Hepatic stellate cell (primary cell): ENCODE data around the gene EDN2.

Experiments used
- DNase-seq: peaks from one replicate; pipeline ENCODE4 v3.0.0; 2011; ENCODE audit warnings: low spot score

EDN2 gene

GRCh38 chr1:41464885-41465284 is 19.6 kb downstream of the EDN2 start:
- DNase-seq = no peak

GRCh38 chr1:41463516-41463915 is 21.0 kb downstream of the EDN2 start:
- DNase-seq = no peak

- no peak for DNase-seq
These were observed 21.8 kb downstream of the EDN2 start for GRCh38 chr1:41462680-41463004.

GRCh38 chr1:41461790-41462679 is 22.4 kb downstream of the EDN2 start:
- no peak for DNase-seq

- DNase-seq = no peak
These were observed 27.5 kb downstream of the EDN2 start for GRCh38 chr1:41456847-41457540.

GRCh38 chr1:41455479-41456332 is 28.8 kb downstream of the EDN2 start:
- DNase-seq = no peak

GRCh38 chr1:41454406-41454805 is 30.1 kb downstream of the EDN2 start:
- DNase-seq = no peak

- DNase-seq = no peak
These were observed 31.7 kb downstream of the EDN2 start for GRCh38 chr1:41452704-41453290.

- DNase-seq = no peak
These were observed 33.7 kb downstream of the EDN2 start for GRCh38 chr1:41450747-41451285.

- no peak for DNase-seq
These were observed 35.1 kb downstream of the EDN2 start for GRCh38 chr1:41449326-41449921.

- DNase-seq = no peak
These were observed 35.7 kb downstream of the EDN2 start for GRCh38 chr1:41448821-41449220.

- DNase-seq = no peak
These were observed 36.3 kb downstream of the EDN2 start for GRCh38 chr1:41447995-41448770.

- no peak for DNase-seq
These were observed 37.5 kb downstream of the EDN2 start for GRCh38 chr1:41446851-41447610.

GRCh38 chr1:41444785-41445184 is 39.7 kb downstream of the EDN2 start:
- DNase-seq = no peak

- no peak for DNase-seq
These were observed 40.2 kb downstream of the EDN2 start for GRCh38 chr1:41444246-41444645.

GRCh38 chr1:41442697-41443251 is 41.7 kb downstream of the EDN2 start:
- DNase-seq = no peak

GRCh38 chr1:41440321-41441085 is 44.0 kb downstream of the EDN2 start:
- no peak for DNase-seq

GRCh38 chr1:41439234-41439633 is 45.2 kb downstream of the EDN2 start:
- DNase-seq = no peak

- DNase-seq = no peak
These were observed 45.8 kb downstream of the EDN2 start for GRCh38 chr1:41438711-41439110.
